ENCODE measurements around the gene PLXNB1. TPM values are rescaled to one million over a fixed set of nuclear protein-coding genes. Genes with fewer than 3 reads are reported as not detected.

PLXNB1 gene
- total and polyA plus RNA-seq, 2 of the 13 experiments (the other 11 are each of a cell fraction or from before 2014, with no cell fraction given): 86.0 to 143 TPM

DNA sequence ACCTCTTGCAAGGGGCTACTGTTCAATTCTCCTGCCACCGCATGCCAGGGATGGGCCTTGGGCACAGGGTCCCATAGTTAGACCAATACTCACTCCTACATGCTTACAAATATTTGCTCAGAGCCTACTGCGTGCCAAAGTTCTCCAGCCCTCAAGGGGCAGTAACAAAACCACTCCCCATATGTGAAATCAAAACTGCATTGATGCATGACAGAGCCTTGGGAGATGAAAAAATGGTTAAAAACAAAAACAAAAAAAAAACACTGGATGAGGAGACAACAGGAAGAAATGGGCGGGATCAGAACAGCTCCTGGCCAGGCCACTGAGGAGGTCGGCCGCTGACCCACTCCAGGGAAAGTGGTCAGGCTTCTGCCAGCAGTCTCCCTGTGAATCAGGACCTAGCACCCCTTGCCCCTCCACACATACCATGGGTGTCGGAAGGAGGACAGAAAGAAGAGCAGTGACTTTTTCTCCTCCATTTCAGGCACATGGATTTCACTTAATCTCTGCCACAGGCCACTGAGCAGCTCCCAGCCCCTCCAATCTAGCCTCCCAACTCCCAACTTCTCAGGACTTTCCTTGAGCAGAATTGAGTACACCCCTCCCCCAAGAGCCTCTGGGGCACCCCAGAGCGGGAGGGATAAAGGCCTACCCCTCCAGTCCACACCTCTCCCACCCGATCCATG lies 2.8 kb downstream of the PLXNB1 start (continued):
- TF ChIP-seq, protein P1, sequence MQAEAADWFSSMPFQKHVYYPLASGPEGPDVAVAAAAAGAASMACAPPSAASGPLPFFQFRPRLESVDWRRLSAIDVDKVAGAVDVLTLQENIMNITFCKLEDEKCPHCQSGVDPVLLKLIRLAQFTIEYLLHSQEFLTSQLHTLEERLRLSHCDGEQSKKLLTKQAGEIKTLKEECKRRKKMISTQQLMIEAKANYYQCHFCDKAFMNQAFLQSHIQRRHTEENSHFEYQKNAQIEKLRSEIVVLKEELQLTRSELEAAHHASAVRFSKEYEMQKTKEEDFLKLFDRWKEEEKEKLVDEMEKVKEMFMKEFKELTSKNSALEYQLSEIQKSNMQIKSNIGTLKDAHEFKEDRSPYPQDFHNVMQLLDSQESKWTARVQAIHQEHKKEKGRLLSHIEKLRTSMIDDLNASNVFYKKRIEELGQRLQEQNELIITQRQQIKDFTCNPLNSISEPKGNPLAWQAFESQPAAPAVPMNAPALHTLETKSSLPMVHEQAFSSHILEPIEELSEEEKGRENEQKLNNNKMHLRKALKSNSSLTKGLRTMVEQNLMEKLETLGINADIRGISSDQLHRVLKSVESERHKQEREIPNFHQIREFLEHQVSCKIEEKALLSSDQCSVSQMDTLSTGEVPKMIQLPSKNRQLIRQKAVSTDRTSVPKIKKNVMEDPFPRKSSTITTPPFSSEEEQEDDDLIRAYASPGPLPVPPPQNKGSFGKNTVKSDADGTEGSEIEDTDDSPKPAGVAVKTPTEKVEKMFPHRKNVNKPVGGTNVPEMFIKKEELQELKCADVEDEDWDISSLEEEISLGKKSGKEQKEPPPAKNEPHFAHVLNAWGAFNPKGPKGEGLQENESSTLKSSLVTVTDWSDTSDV (CRISPR knock-in tag; IDR thresholded peaks at IDR 0.05): no peak
- no peak for TF ChIP-seq HOXA5 (CRISPR knock-in tag; IDR thresholded peaks at IDR 0.05)
- no peak for TF ChIP-seq ZMYM2 (CRISPR knock-in tag; IDR thresholded peaks at IDR 0.05)
- no peak for TF ChIP-seq ZNF549 (CRISPR knock-in tag; IDR thresholded peaks at IDR 0.05)
- no peak for TF ChIP-seq SATB2 (CRISPR knock-in tag; IDR thresholded peaks at IDR 0.05)
- TF ChIP-seq ZNF703 (CRISPR knock-in tag; IDR thresholded peaks at IDR 0.05; ENCODE audit: borderline replicate concordance): no peak
- TF ChIP-seq BHLHE40 (IDR thresholded peaks at IDR 0.05; ENCODE audit: low read length): no peak
- TF ChIP-seq, protein P2, sequence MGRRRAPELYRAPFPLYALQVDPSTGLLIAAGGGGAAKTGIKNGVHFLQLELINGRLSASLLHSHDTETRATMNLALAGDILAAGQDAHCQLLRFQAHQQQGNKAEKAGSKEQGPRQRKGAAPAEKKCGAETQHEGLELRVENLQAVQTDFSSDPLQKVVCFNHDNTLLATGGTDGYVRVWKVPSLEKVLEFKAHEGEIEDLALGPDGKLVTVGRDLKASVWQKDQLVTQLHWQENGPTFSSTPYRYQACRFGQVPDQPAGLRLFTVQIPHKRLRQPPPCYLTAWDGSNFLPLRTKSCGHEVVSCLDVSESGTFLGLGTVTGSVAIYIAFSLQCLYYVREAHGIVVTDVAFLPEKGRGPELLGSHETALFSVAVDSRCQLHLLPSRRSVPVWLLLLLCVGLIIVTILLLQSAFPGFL (CRISPR knock-in tag; IDR thresholded peaks at IDR 0.05): no peak
- TF ChIP-seq ZNF30 (CRISPR knock-in tag; IDR thresholded peaks at IDR 0.05): no peak
- TF ChIP-seq SRSF9 (IDR thresholded peaks at IDR 0.05; ENCODE audit: borderline replicate concordance, insufficient read depth, low read depth, low read length, poor library complexity, severe bottlenecking): no peak
- no peak for TF ChIP-seq ZSCAN21 (CRISPR knock-in tag; IDR thresholded peaks at IDR 0.05; ENCODE audit: borderline replicate concordance)
- TF ChIP-seq ZNF543 (CRISPR knock-in tag; IDR thresholded peaks at IDR 0.05): no peak
- TF ChIP-seq, protein P3, sequence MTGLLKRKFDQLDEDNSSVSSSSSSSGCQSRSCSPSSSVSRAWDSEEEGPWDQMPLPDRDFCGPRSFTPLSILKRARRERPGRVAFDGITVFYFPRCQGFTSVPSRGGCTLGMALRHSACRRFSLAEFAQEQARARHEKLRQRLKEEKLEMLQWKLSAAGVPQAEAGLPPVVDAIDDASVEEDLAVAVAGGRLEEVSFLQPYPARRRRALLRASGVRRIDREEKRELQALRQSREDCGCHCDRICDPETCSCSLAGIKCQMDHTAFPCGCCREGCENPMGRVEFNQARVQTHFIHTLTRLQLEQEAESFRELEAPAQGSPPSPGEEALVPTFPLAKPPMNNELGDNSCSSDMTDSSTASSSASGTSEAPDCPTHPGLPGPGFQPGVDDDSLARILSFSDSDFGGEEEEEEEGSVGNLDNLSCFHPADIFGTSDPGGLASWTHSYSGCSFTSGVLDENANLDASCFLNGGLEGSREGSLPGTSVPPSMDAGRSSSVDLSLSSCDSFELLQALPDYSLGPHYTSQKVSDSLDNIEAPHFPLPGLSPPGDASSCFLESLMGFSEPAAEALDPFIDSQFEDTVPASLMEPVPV (CRISPR knock-in tag; IDR thresholded peaks at IDR 0.05): no peak
- TF ChIP-seq RELA (CRISPR knock-in tag; IDR thresholded peaks at IDR 0.05): no peak
- TF ChIP-seq ZBTB20 (CRISPR knock-in tag; IDR thresholded peaks at IDR 0.05; ENCODE audit: borderline replicate concordance, low read depth): no peak
- 0 out of 2 replicates have a peak, but pooled peaks have one; percentile 40 for TF ChIP-seq ZSCAN9 (CRISPR knock-in tag; IDR thresholded peaks at IDR 0.05; ENCODE audit: borderline replicate concordance)
- TF ChIP-seq CHD2 (IDR thresholded peaks at IDR 0.05; ENCODE audit: low read depth, low read length): no peak
- no peak for TF ChIP-seq ZNF75D (CRISPR knock-in tag; IDR thresholded peaks at IDR 0.05; ENCODE audit: borderline replicate concordance)
- TF ChIP-seq RFX3 (CRISPR knock-in tag; IDR thresholded peaks at IDR 0.05): no peak
- TF ChIP-seq, protein P4, sequence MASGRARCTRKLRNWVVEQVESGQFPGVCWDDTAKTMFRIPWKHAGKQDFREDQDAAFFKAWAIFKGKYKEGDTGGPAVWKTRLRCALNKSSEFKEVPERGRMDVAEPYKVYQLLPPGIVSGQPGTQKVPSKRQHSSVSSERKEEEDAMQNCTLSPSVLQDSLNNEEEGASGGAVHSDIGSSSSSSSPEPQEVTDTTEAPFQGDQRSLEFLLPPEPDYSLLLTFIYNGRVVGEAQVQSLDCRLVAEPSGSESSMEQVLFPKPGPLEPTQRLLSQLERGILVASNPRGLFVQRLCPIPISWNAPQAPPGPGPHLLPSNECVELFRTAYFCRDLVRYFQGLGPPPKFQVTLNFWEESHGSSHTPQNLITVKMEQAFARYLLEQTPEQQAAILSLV (CRISPR knock-in tag; IDR thresholded peaks at IDR 0.05; ENCODE audit: borderline replicate concordance): no peak
- no peak for TF ChIP-seq JDP2 (CRISPR knock-in tag; IDR thresholded peaks at IDR 0.05; ENCODE audit: borderline replicate concordance)
- no peak for TF ChIP-seq KAT7 (CRISPR knock-in tag; IDR thresholded peaks at IDR 0.05; ENCODE audit: borderline replicate concordance)

Data from HepG2 (cell line).